H9 (cell line): ENCODE data around the gene UQCC2. TPM values are rescaled to one million over a fixed set of nuclear protein-coding genes. Genes with fewer than 3 reads are reported as not detected.

Experiments
- DNase-seq: peaks from one replicate; pipeline ENCODE4 v3.0.0-alpha.2; 2017
- H2AFZ ChIP-seq: one replicate; pipeline ENCODE4 v1.6.1; 2013; ENCODE audit warnings: mild to moderate bottlenecking, low read length, control low read depth, moderate library complexity
- H2AK5ac ChIP-seq: 2 replicates; pipeline ENCODE4 v1.6.1; 2013; ENCODE audit warnings: low read length, control low read depth, mixed read lengths; ENCODE audit not compliant: insufficient read length
- H2BK120ac ChIP-seq: one replicate; pipeline ENCODE4 v1.6.1; 2013; ENCODE audit warnings: low read depth, mild to moderate bottlenecking, low read length, control low read depth, inconsistent platforms; ENCODE audit not compliant: poor library complexity, severe bottlenecking
- H2BK12ac ChIP-seq: 2 replicates; pipeline ENCODE4 v1.6.1; 2013; ENCODE audit warnings: low read length, control low read depth, mixed read lengths, low read depth; ENCODE audit not compliant: insufficient read length
- H2BK15ac ChIP-seq: 2 replicates; pipeline ENCODE4 v1.6.1; 2013; ENCODE audit warnings: low read depth, low read length, control low read depth
- H2BK20ac ChIP-seq: one replicate; pipeline ENCODE4 v1.6.1; 2013; ENCODE audit warnings: low read depth, mild to moderate bottlenecking, low read length, control low read depth, inconsistent platforms; ENCODE audit not compliant: poor library complexity, severe bottlenecking
- H2BK5ac ChIP-seq: 2 replicates; pipeline ENCODE4 v1.6.1; 2013; ENCODE audit warnings: low read length, control low read depth, mixed read lengths; ENCODE audit not compliant: insufficient read length
- H3K14ac ChIP-seq: 2 replicates; pipeline ENCODE4 v1.6.1; 2013; ENCODE audit warnings: low read length, control low read depth; ENCODE audit not compliant: insufficient read depth
- H3K18ac ChIP-seq: 2 replicates; pipeline ENCODE4 v1.6.1; 2013; ENCODE audit warnings: low read depth, mild to moderate bottlenecking, mixed read lengths, low read length, control low read depth; ENCODE audit not compliant: insufficient read length
- H3K23ac ChIP-seq: 2 replicates; pipeline ENCODE4 v1.6.1; 2013; ENCODE audit warnings: low read length, control low read depth, mixed read lengths, low read depth; ENCODE audit not compliant: insufficient read length
- H3K23me2 ChIP-seq: 2 replicates; pipeline ENCODE4 v1.6.1; 2013; ENCODE audit warnings: low read depth, mild to moderate bottlenecking, mixed read lengths, low read length, control low read depth; ENCODE audit not compliant: insufficient read length, poor library complexity, severe bottlenecking
- H3K27ac ChIP-seq: 2 replicates; pipeline ENCODE4 v1.5.1; 2013; ENCODE audit warnings: low read length, control low read depth, mixed read lengths, low read depth; ENCODE audit not compliant: insufficient read length
- H3K27me3 ChIP-seq: 2 replicates; pipeline ENCODE4 v1.6.1; 2013; ENCODE audit warnings: low read length, control low read depth, inconsistent platforms; ENCODE audit not compliant: insufficient read depth
- H3K4ac ChIP-seq: 2 replicates; pipeline ENCODE4 v1.6.1; 2013; ENCODE audit warnings: low read depth, mild to moderate bottlenecking, control low read depth, inconsistent platforms, low read length, moderate library complexity
- H3K4me1 ChIP-seq: 2 replicates; pipeline ENCODE4 v1.6.1; 2013; ENCODE audit warnings: low read length, control low read depth, inconsistent platforms; ENCODE audit not compliant: insufficient read depth
- H3K4me2 ChIP-seq: 2 replicates; pipeline ENCODE4 v1.6.1; 2013; ENCODE audit warnings: low read length, control low read depth, mixed read lengths; ENCODE audit not compliant: insufficient read length, insufficient read depth
- H3K56ac ChIP-seq: 2 replicates; pipeline ENCODE4 v1.6.1; 2013; ENCODE audit warnings: low read depth, mild to moderate bottlenecking, mixed read lengths, low read length, control low read depth; ENCODE audit not compliant: insufficient read length
- H3K79me1 ChIP-seq: 2 replicates; pipeline ENCODE4 v1.6.1; 2013; ENCODE audit warnings: low read depth, mild to moderate bottlenecking, moderate library complexity, low read length, control low read depth, inconsistent platforms; ENCODE audit not compliant: insufficient read depth, poor library complexity, severe bottlenecking
- H3K79me2 ChIP-seq: 2 replicates; pipeline ENCODE4 v1.6.1; 2013; ENCODE audit warnings: low read length, control low read depth, inconsistent platforms; ENCODE audit not compliant: insufficient read depth
- H3K9ac ChIP-seq: 2 replicates; pipeline ENCODE4 v1.6.1; 2013; ENCODE audit warnings: low read length, control low read depth, mixed read lengths; ENCODE audit not compliant: insufficient read length; ENCODE audit errors: extremely low read depth
- H3K9me3 ChIP-seq: one replicate; pipeline ENCODE4 v1.6.1; 2013; ENCODE audit warnings: low read depth, low read length, inconsistent platforms; ENCODE audit not compliant: control insufficient read depth
- H3T11ph ChIP-seq: one replicate; pipeline ENCODE4 v1.6.1; 2013; ENCODE audit warnings: mild to moderate bottlenecking, low read length, control low read depth, inconsistent platforms
- H4K20me1 ChIP-seq: one replicate; pipeline ENCODE4 v1.6.1; 2013; ENCODE audit not compliant: control insufficient read depth, insufficient read length, insufficient read depth
- H4K5ac ChIP-seq: 2 replicates; pipeline ENCODE4 v1.6.1; 2013; ENCODE audit warnings: low read depth, mild to moderate bottlenecking, mixed read lengths, low read length, control low read depth; ENCODE audit not compliant: insufficient read length
- H4K8ac ChIP-seq: replicated peaks from 2 replicates; pipeline ENCODE4 v1.6.1; 2013; ENCODE audit warnings: low read length, control low read depth, mixed read lengths, low read depth; ENCODE audit not compliant: insufficient read length
- H4K91ac ChIP-seq: 2 replicates; pipeline ENCODE4 v1.6.1; 2013; ENCODE audit warnings: low read depth, mild to moderate bottlenecking, moderate library complexity, mixed read lengths, low read length, control low read depth; ENCODE audit not compliant: insufficient read length
- H3K27ac Mint-ChIP-seq, 3 experiments: 2 replicates in 2 of 3; 3 replicates in 1 of 3; pipeline ENCODE4 v1.8.0; 2020 to 2021; ENCODE audit warnings: mixed read lengths in 3 of 3, mild to moderate bottlenecking in 1 of 3, moderate library complexity in 1 of 3
- H3K27me3 Mint-ChIP-seq: 2 replicates; pipeline ENCODE4 v1.8.0; 2021; ENCODE audit warnings: low read depth, mild to moderate bottlenecking, moderate library complexity, mixed read lengths
- H3K36me3 Mint-ChIP-seq, 3 experiments: 2 replicates in 2 of 3; 3 replicates in 1 of 3; pipeline ENCODE4 v1.8.0; 2020 to 2021; ENCODE audit warnings: low read depth in 3 of 3, mixed read lengths in 3 of 3; ENCODE audit not compliant: insufficient read depth in 1 of 3
- H3K4me1 Mint-ChIP-seq, 2 experiments: 2 replicates each; pipeline ENCODE4 v1.8.0; 2020; ENCODE audit warnings: mixed read lengths in 2 of 2
- H3K4me3 Mint-ChIP-seq, 2 experiments: 2 replicates in 1 of 2; 3 replicates in 1 of 2; pipeline ENCODE4 v1.8.0; 2020 to 2021; ENCODE audit warnings: mild to moderate bottlenecking in 2 of 2, mixed read lengths in 2 of 2, moderate library complexity in 1 of 2
- H3K9me3 Mint-ChIP-seq, 2 experiments: 2 replicates in 1 of 2; 3 replicates in 1 of 2; pipeline ENCODE4 v1.8.0; 2020; ENCODE audit warnings: mild to moderate bottlenecking in 2 of 2, mixed read lengths in 2 of 2, moderate library complexity in 1 of 2
- WGBS: extraction: QIAGEN DNeasy Blood & Tissue Kit; methylation state at CpG from one replicate; pipeline ENCODE4 v1.1.7; 2013; ENCODE audit warnings: missing lambda C conversion rate, low lambda C conversion rate, mixed read lengths; ENCODE audit not compliant: insufficient read length; ENCODE audit errors: extremely low coverage; 5-methylcytosine and 5-hydroxymethylcytosine counted together
- total RNA-seq: library from RNA; stranded (reverse); gene quantifications from 2 replicates; pipeline ENCODE4 v1.2.1, GENCODE V29; 2021
- TF ChIP-seq, protein P1 (sequence below): fragments of 200-600 bp; sonication (generic); conservative IDR thresholded peaks from 3 replicates; pipeline ENCODE4 v1.8.0; 2021; ENCODE audit warnings: antibody characterized with exemption, mild to moderate bottlenecking

UQCC2 gene
- total RNA-seq, 1 experiment from 2014 or later = 140 TPM

DNA sequence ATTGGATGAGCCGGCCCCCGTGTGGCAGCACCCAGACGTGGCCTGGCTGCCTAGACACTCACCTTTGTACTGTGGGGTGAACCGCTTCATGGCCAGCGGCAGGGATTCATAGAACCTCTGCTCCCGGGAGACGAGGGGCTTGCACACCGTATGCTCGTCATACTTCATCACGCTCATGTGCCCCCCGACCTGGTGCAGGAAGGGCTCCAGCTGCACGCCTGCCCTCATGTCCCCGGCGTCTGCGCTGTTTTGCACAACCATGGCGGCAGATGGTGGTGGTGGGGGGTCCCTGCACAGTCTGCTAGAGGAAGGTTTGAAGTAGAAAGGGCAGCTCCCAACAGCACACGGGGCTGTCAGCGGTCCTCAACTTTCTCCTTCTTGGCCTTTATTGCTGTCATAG, 23.7 kb upstream of the UQCC2 start:
- no peaks in the 10 kb centered on the region for H4K20me1 ChIP-seq
- H2BK120ac ChIP-seq = no peak overlapping the region
- no peak overlapping the region for H4K8ac ChIP-seq
- no peak overlapping the region for H3K9ac ChIP-seq
- no peaks in the 10 kb centered on the region for H3K27me3 ChIP-seq
- H2AK5ac ChIP-seq = no peak overlapping the region
- H3K56ac ChIP-seq = no peak overlapping the region
- H2BK12ac ChIP-seq = no peak overlapping the region
- WGBS = no CpG with 5 or more reads among the region's 18 CpGs
- H3K18ac ChIP-seq = no peak overlapping the region
- no peak overlapping the region for H2BK20ac ChIP-seq
- no peak for DNase-seq
- no peaks in the 10 kb centered on the region for H3K23me2 ChIP-seq
- no peak overlapping the region for H4K91ac ChIP-seq
- TF ChIP-seq, protein P1, sequence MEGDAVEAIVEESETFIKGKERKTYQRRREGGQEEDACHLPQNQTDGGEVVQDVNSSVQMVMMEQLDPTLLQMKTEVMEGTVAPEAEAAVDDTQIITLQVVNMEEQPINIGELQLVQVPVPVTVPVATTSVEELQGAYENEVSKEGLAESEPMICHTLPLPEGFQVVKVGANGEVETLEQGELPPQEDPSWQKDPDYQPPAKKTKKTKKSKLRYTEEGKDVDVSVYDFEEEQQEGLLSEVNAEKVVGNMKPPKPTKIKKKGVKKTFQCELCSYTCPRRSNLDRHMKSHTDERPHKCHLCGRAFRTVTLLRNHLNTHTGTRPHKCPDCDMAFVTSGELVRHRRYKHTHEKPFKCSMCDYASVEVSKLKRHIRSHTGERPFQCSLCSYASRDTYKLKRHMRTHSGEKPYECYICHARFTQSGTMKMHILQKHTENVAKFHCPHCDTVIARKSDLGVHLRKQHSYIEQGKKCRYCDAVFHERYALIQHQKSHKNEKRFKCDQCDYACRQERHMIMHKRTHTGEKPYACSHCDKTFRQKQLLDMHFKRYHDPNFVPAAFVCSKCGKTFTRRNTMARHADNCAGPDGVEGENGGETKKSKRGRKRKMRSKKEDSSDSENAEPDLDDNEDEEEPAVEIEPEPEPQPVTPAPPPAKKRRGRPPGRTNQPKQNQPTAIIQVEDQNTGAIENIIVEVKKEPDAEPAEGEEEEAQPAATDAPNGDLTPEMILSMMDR = no peak
- no peaks in the 10 kb centered on the region for H3K79me1 ChIP-seq
- Mint-ChIP-seq H3K9me3 (no peaks in the 10 kb centered on the region), H3K4me1 (peaks cover 7 to 12% of the 10 kb centered on the region in 2 experiments; a peak in 3 of 4 replicates), H3K27me3 (peaks cover 1% of the 10 kb centered on the region; the same call in 1 of the 2 replicates), H3K27ac (peak overlapping the region in 1 of 3 experiments; percentile 31; a peak in 1 of 7 replicates), H3K36me3 (no peaks in the 10 kb centered on the region), H3K4me3 (no peak overlapping the region)
- no peak overlapping the region for H3K27ac ChIP-seq
- H3K9me3 ChIP-seq = no peaks in the 10 kb centered on the region
- no peak overlapping the region for H3K23ac ChIP-seq
- no peaks in the 10 kb centered on the region for H3K79me2 ChIP-seq
- H3T11ph ChIP-seq = no peak overlapping the region
- H4K5ac ChIP-seq = no peak overlapping the region
- H2AFZ ChIP-seq = no peak overlapping the region
- H3K4ac ChIP-seq = no peak overlapping the region
- H3K4me1 ChIP-seq = no peaks in the 10 kb centered on the region
- H3K14ac ChIP-seq = no peak overlapping the region; the same call in 1 of the 2 replicates
- no peak overlapping the region for H2BK5ac ChIP-seq
- H2BK15ac ChIP-seq = no peak overlapping the region
- H3K4me2 ChIP-seq = no peak overlapping the region
